ENCODE measurements around the gene NEU2.

The NEU2 gene

DNA sequence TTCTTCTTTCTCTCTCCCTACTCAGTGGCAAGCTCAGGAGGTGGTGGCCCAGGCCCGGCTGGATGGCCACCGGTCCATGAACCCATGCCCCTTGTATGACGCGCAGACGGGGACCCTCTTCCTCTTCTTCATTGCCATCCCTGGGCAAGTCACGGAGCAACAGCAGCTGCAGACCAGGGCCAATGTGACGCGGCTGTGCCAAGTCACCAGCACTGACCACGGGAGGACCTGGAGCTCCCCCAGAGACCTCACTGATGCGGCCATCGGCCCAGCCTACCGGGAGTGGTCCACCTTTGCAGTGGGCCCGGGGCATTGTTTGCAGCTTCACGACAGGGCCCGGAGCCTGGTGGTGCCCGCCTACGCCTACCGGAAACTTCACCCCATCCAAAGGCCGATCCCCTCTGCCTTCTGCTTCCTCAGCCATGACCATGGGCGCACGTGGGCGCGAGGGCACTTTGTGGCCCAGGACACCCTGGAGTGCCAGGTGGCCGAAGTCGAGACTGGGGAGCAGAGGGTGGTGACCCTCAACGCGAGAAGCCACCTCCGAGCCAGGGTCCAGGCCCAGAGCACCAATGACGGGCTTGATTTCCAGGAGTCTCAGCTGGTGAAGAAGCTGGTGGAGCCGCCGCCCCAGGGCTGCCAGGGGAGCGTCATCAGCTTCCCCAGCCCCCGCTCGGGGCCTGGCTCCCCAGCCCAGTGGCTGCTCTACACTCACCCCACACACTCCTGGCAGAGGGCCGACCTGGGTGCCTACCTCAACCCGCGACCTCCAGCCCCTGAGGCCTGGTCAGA, 1.8 kb downstream of the NEU2 start:
- H3K4me3 ChIP-seq (ENCODE audit: low read length) = no peak overlapping the region
- no peak for TF ChIP-seq ZNF274 (IDR thresholded peaks at IDR 0.05; ENCODE audit: low read depth, low read length)

DNA sequence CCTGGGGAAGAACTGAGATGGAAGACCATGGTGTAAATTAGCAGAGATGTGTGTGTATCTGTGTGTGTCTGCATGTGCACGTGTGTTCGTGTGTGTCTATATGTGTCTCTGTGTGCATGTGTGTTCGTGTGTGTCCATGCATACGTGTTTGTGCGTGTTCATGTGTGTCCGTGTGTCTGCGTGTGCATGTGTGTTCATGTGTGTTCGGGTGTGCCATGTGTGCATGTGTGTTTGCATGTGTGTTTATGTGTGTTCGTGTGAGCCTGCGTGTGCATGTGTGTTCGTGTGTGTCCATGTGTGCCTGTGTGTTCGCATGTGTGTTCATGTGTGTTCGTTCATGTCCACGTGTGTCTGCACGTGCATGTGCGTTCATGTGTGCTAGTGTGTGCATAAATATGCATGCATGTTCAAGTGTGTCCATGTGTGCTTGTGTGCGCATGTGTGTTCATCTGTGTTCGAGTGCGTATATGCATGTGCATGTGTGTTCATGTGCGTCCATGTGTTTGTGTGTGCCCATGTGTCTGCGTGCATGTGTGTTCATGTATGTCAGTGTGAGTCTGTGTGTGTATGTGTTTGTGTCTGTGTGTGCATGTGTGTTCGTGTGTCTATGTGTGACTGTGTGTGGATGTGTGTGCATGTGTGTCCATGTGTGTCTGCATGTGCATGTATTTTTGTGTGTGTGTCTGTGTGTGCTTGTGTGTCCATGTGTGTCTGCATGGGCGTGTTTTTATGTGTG, 3.1 kb downstream of the NEU2 start:
- TF ChIP-seq ZNF274 (IDR thresholded peaks at IDR 0.05; ENCODE audit: low read depth, low read length) = no peak
- H3K4me3 ChIP-seq (ENCODE audit: low read length) = no peak overlapping the region

DNA sequence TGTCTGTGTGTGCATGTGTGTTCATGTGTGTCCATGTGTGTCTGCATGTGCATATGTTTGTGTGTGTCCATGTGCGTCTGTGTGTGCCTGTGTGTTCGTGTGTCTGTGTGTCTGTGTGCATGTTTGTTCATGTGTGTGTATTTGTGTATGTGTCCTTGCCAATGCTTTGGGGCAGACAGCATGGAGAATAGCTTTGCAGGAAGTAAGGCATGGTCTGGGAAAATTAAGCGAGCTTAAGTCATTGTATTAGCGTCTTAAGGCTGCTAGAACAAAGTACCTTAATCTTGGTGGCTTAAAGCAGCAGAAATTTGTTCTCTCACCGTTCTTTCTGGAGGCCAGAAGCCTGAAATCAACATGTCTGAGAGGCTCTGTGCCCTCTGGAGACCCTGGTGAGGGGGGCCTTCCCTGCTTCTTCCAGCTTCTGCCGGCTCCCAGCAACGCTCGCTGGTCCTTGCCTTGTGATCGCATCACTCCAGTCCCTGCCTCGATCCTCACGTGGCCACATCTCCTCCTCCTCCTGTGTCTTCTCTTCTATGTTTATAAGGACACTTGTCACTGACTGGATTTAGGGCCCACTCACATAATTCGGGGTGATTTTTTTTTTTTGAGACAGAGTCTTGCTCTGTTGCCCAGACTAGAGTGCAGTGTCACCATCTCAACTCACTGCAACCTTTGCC, 3.8 kb downstream of the NEU2 start:
- TF ChIP-seq ZNF274 (IDR thresholded peaks at IDR 0.05; ENCODE audit: low read depth, low read length) = no peak
- no peak overlapping the region for H3K4me3 ChIP-seq (ENCODE audit: low read length)

DNA sequence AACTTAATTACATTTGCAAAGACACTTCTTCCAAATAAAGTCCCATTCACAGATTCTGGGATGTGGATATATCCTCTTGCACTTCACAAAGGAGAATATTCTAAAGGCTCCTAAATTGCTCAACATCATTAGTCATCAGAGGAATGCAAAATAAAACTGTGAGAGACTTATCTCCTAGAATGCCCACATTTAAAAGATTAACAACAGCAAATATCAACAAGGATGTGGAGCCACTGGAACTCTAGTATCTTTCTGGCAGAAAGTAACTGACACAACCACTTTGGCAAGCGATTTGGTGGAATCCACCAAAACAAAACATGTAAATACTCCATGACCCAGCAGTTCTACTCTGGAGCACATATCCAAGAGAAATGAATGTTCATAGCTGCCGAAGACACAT, 4.6 kb downstream of the NEU2 start:
- TF ChIP-seq ZNF274 (IDR thresholded peaks at IDR 0.05; ENCODE audit: low read depth, low read length) = no peak
- no peak overlapping the region for H3K4me3 ChIP-seq (ENCODE audit: low read length)

DNA sequence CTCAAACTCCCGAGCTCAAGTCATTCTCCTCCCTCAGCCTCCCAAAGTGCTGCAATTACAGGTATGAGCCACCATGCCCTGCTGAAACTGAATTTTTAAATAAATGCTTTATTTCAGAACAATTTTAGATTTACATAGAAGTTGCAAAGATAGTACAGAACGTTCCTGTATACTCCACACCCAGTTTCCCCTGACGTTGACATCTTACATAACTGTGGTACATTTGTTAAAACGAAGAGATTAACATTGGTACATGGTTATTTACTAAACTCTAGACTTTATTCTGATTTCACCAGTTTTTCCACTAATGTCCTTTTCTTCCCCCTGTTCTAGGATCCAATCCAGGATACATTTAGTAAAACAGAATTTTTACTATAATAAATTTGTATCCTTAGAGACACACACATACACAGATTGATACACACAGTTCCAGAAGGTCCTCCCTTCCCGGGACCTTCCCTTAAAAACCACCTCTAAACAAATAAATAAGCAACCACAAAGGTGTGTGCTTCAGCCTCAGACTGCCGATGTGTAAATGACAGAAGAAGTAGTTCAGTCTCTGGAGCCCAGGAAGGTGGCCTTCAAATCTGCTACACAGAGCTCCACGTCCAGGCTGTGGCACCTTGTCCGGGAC, 6.9 kb downstream of the NEU2 start:
- TF ChIP-seq ZNF274 (IDR thresholded peaks at IDR 0.05; ENCODE audit: low read depth, low read length) = no peak
- H3K4me3 ChIP-seq (ENCODE audit: low read length) = no peak overlapping the region

DNA sequence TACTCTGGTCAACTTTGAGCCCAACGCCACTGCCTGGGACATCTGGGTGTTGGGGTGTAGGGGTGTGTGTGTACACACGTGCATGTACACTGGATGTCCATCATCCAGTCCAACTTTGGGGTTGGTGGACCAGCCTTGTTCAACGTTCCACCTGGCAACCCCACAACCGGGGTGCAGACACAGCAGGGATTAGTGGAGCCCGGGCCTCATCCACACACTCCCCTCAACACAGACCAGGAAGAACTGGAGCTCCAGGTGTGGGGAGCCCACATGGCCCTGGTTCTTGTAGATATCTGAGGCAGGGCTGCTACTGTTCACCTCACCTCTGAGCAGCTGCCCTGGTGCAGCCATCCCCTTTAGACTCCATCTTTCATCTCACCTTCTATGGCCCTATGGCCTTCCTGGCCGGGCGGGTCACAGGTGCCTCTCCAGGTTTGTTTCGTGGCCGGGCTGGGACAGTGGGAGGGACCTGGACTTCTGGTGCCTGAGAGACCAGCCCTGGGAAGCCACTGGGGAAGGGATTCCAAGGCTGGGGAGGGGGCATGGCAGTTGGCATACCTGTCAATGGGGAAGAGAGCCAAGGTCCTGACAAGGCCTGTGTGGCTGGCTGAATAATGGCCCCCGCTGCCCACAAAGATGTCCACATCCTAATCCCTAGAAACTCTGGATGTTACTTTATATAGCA, 7.5 kb downstream of the NEU2 start:
- TF ChIP-seq ZNF274 (IDR thresholded peaks at IDR 0.05; ENCODE audit: low read depth, low read length) = no peak
- no peak overlapping the region for H3K4me3 ChIP-seq (ENCODE audit: low read length)

DNA sequence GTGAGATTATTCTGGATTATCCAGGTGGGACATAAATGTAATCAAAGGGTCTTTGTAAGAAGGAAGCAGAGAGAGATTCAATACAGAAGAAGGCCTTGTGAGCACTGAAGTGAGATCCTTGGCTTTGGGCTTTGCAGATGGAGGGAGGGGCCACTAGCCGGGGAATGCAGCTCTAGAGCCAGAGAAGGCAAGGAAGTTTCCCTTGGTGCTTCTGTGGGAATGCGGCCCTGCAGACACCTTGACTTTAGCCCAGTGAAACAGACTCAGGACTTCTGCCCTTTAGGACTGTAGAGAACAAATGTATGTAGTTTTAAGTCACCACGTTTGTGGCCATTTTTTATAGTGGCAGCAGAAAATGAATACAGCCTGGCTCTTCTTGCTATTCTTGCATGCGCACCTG, 8.1 kb downstream of the NEU2 start:
- TF ChIP-seq ZNF274 (IDR thresholded peaks at IDR 0.05; ENCODE audit: low read depth, low read length) = no peak
- H3K4me3 ChIP-seq (ENCODE audit: low read length) = no peak overlapping the region

DNA sequence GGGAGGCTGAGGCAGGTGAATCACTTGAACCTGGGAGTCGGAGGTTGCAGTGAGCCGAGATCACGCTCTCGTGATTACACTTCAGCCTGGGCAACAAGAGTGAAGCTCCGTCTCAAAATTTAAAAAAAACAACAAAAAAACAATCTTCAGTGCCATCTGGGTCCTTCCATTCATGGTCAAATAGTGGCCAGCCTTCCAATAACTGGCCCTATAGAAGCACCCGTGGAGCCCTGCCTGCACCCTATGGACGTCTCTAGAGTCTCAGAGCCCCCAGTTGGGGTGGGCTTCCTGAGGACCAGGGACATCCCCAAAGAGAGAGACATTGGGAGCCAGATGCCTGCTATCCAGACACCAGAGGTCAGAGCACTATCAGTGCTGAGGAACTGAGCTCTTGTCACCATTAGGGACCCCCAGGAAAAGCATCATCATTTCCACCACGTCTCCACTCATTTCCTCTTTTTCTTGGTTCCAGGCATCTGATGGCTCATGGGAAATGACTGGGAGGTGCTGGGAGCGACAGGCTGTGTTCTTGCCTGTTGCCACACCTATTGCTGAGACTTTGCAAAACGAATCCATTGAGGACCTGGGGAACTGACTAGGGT, 9.4 kb downstream of the NEU2 start:
- no peak overlapping the region for H3K4me3 ChIP-seq (ENCODE audit: low read length)
- TF ChIP-seq ZNF274 (IDR thresholded peaks at IDR 0.05; ENCODE audit: low read depth, low read length) = no peak

DNA sequence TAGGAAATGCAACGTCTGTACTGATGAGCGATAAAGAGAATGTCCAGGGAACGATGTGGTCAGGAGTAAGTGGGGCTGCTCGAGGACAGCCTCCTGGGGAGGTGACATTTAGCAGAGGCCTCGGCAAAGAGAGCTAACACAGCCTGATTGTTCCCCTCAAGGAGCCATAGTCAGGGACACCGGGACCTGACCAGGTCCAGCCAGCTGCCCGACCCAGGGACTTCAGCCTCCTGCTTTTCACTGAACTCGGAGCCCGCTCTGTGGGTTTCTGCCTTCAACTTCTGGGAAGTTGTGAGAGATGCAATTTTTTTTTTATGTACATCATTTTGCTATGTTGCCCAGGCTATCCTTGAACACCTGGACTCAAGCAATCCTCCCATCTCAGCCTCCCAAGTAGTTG, 10.1 kb downstream of the NEU2 start:
- H3K4me3 ChIP-seq (ENCODE audit: low read length) = no peak overlapping the region
- no peak for TF ChIP-seq ZNF274 (IDR thresholded peaks at IDR 0.05; ENCODE audit: low read depth, low read length)

DNA sequence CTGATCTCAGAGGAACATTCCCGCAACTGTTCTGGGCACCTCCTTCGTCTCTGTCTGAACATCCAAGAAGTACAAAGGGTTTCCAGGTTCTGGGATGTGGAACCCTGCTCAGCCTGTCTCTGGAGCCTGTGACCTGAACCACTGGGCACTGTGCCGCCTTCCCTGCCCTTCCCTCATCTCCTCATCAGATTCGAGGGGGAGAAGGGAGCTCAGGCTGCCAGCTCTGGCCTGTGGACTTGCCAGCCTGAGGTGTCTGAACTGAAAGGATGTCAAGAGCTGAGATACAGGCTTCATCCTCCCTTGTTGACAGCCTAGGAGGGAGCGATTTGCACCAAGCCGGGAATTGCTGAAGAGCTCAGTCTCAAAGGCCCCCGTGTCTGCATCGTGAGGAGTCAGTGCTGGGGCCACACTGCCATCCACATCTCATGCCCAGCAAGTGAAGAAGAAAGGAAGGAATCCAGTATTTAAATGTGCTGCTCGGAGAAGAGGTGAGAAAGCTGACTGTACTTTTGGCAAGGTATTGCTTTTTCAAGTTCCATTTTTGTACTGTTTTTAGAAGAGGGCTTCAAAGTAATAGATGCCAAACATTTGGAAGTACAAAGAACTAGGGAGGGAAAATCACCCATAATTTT, 12.6 kb downstream of the NEU2 start:
- no peak for TF ChIP-seq ZNF274 (IDR thresholded peaks at IDR 0.05; ENCODE audit: low read depth, low read length)
- H3K4me3 ChIP-seq (ENCODE audit: low read length) = no peak overlapping the region

DNA sequence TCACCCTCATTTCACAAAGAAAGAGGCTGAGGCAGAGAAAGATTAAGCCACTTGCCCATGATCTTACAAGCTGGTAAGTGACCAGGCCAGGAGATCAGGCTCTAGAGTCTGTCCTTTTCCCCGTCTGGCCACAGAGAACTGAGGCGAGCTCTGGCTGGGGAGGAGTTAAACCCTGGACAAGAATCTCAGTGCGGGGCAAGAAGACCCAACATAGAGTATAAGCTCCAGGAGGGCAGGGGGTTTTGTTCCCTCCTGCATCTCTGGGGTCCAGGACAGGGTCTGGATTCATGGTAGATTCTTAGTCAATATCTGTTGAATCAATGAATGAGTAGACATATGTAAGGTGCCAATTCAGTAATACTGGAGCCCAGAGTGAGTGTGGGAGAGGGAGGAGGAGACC, 14.7 kb downstream of the NEU2 start:
- no peak for TF ChIP-seq ZNF274 (IDR thresholded peaks at IDR 0.05; ENCODE audit: low read depth, low read length)
- no peak overlapping the region for H3K4me3 ChIP-seq (ENCODE audit: low read length)

DNA sequence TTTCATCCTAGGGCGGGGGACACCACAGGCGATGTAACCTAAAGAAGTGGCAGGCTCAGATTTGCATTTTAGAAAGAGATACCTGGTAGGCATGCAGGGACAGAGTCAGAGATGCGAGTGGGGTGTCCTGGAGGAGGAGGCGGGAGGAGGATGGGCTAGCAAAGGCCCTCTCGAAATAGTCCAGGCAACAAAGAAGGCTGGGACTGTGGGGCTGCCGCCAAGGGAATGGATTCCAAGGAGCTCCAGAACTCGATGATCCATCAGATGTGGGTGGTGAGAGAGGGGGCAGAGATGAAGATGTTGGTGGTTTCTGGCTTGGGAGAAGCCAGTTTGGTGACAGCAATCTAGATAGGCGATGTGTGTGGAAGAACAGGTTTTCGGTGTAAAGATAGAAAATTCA, 15.2 kb downstream of the NEU2 start:
- no peak overlapping the region for H3K4me3 ChIP-seq (ENCODE audit: low read length)
- TF ChIP-seq ZNF274 (IDR thresholded peaks at IDR 0.05; ENCODE audit: low read depth, low read length) = no peak

DNA sequence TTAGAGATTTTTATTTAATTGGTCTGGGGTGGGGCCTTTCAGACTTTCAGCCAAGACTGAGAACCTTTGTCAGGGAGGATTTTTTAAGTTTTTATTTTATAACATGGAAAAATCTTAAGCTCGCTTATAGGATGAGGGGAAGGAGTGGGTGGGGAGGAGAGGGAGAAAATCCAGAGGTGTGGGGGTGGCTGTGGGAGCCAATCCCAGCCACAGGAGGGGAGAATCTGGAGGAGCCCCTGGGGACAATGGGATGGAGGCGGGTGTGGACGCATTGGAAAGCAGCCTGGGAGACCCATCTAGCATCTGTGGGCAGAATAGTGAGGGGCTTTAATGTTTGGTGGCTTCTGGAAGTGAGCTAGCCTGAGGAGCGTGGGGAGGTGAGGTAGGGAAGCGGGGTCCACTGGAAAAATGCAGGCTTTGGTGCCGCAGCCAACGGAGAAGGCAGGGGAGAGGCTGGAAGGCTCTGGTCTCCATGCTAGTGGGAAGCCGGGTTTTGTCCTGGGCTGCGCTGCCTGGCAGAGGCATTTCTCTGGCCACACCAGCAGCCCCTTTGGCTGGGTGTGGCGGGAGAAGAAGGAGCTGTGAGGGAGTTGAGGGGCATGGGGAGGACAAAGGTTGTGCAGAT, 16.2 kb downstream of the NEU2 start:
- TF ChIP-seq ZNF274 (IDR thresholded peaks at IDR 0.05; ENCODE audit: low read depth, low read length) = no peak
- no peak overlapping the region for H3K4me3 ChIP-seq (ENCODE audit: low read length)
